ENCODE measurements around the gene TMEM240.

TMEM240 gene

GRCh38 chr1:1565340-1565739, 24.9 kb upstream of the TMEM240 start:
- Histone ChIP-seq H3K4ac (ENCODE audit: low read length) (no peak overlapping the region), H3K4me3 (ENCODE audit: low read length in 2 of 2) (no peak overlapping the region), H3K79me1 (ENCODE audit: low read depth, low read length) (peaks cover 24% of the 10 kb centered on the region), H2BK15ac (ENCODE audit: low read length) (no peak overlapping the region), H3K18ac (ENCODE audit: low read length) (no peak overlapping the region), H2AK5ac (ENCODE audit: low read depth, low read length) (no peak overlapping the region), H4K91ac (ENCODE audit: low read depth, low read length, poor library complexity) (no peak overlapping the region), H2AFZ (ENCODE audit: low read length) (no peak overlapping the region), H3K36me3 (replicated peaks in 1 of 2; ENCODE audit: control insufficient read depth in 2 of 2, insufficient read depth in 2 of 2, low read length in 2 of 2) (peaks cover 35 to 82% of the 10 kb centered on the region in 2 donors), H3K4me2 (ENCODE audit: insufficient read depth, low read length, poor library complexity, severe bottlenecking) (no peak overlapping the region), H3K23ac (ENCODE audit: low read depth, low read length, poor library complexity) (no peak overlapping the region), H2BK120ac (ENCODE audit: low read depth, low read length) (no peak overlapping the region), H3K27ac (replicated peaks; ENCODE audit: low read length) (no peak overlapping the region), H3K9me3 (replicated peaks in 1 of 2; ENCODE audit: control insufficient read depth in 2 of 2, insufficient read depth in 1 of 2, low read depth in 1 of 2, low read length in 2 of 2) (no peaks in the 10 kb centered on the region), H3K9ac (ENCODE audit: low read depth, low read length, poor library complexity) (no peak overlapping the region), H4K8ac (ENCODE audit: low read depth, low read length) (no peak overlapping the region), H3K14ac (ENCODE audit: low read length) (no peak overlapping the region), H3K27me3 (ENCODE audit: control insufficient read depth in 3 of 3, insufficient read depth in 3 of 3, low read depth in 1 of 3, low read length in 3 of 3) (no peaks in the 10 kb centered on the region), H3K4me1 (ENCODE audit: control insufficient read depth in 2 of 2, insufficient read depth in 1 of 2, low read depth in 1 of 2, low read length in 2 of 2) (no peaks in the 10 kb centered on the region), H2BK12ac (ENCODE audit: low read length) (no peak overlapping the region), H2BK5ac (ENCODE audit: low read length) (no peak overlapping the region)
- WGBS, 2 donors (ENCODE audit: extremely low coverage in 2 of 2, insufficient read length in 2 of 2, insufficient replicate concordance in 1 of 2), result no CpG with 5 or more reads among the region's 10 CpGs
- no peak for DNase-seq (ENCODE audit: low spot score)

- Histone ChIP-seq H3K14ac (ENCODE audit: low read length) (no peak overlapping the region), H2BK12ac (ENCODE audit: low read length) (no peak overlapping the region), H3K27me3 (ENCODE audit: control insufficient read depth in 3 of 3, insufficient read depth in 3 of 3, low read depth in 1 of 3, low read length in 3 of 3) (no peaks in the 10 kb centered on the region), H3K36me3 (replicated peaks in 1 of 2; ENCODE audit: control insufficient read depth in 2 of 2, insufficient read depth in 2 of 2, low read length in 2 of 2) (peaks cover 34 to 77% of the 10 kb centered on the region in 2 donors), H2AK5ac (ENCODE audit: low read depth, low read length) (no peak overlapping the region), H3K4ac (ENCODE audit: low read length) (no peak overlapping the region), H3K18ac (ENCODE audit: low read length) (no peak overlapping the region), H3K4me3 (ENCODE audit: low read length in 2 of 2) (no peak overlapping the region), H3K4me1 (ENCODE audit: control insufficient read depth in 2 of 2, insufficient read depth in 1 of 2, low read depth in 1 of 2, low read length in 2 of 2) (no peaks in the 10 kb centered on the region), H2AFZ (ENCODE audit: low read length) (no peak overlapping the region), H3K9me3 (replicated peaks in 1 of 2; ENCODE audit: control insufficient read depth in 2 of 2, insufficient read depth in 1 of 2, low read depth in 1 of 2, low read length in 2 of 2) (no peaks in the 10 kb centered on the region), H3K9ac (ENCODE audit: low read depth, low read length, poor library complexity) (peak overlapping the region; percentile 47), H3K4me2 (ENCODE audit: insufficient read depth, low read length, poor library complexity, severe bottlenecking) (no peak overlapping the region), H2BK15ac (ENCODE audit: low read length) (no peak overlapping the region), H3K23ac (ENCODE audit: low read depth, low read length, poor library complexity) (no peak overlapping the region), H4K91ac (ENCODE audit: low read depth, low read length, poor library complexity) (no peak overlapping the region), H2BK5ac (ENCODE audit: low read length) (no peak overlapping the region), H3K79me1 (ENCODE audit: low read depth, low read length) (peaks cover 24% of the 10 kb centered on the region), H3K27ac (replicated peaks; ENCODE audit: low read length) (no peak overlapping the region), H4K8ac (ENCODE audit: low read depth, low read length) (no peak overlapping the region), H2BK120ac (ENCODE audit: low read depth, low read length) (no peak overlapping the region)
- WGBS, 2 donors (ENCODE audit: extremely low coverage in 2 of 2, insufficient read length in 2 of 2, insufficient replicate concordance in 1 of 2), result no CpG with 5 or more reads among the region's 19 CpGs
- no peak for DNase-seq (ENCODE audit: low spot score)
Observed at GRCh38 chr1:1564268-1564667, 23.8 kb upstream of the TMEM240 start.

DNA sequence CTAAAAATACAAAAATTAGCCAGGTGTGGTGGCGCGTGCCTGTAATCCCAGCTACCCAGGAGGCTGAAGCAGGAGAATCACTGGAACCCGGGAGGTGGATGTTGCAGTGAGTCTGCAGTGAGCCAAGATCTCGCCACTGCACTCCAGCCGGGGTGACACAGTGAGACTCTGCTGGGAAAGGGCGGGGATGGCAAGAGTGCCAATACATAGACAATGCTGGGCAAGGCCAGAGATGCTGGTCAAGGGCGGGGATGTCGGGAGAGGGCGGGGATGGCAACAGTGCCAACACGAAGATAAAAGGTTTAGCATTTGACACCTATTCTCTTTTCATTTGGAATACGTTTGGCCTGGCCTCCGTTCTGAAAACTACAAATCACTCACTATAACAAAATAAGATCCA, 23.3 kb upstream of the TMEM240 start:
- Histone ChIP-seq H2BK5ac (ENCODE audit: low read length) (no peak overlapping the region), H3K9me3 (replicated peaks in 1 of 2; ENCODE audit: control insufficient read depth in 2 of 2, insufficient read depth in 1 of 2, low read depth in 1 of 2, low read length in 2 of 2) (no peaks in the 10 kb centered on the region), H3K4ac (ENCODE audit: low read length) (no peak overlapping the region), H3K4me2 (ENCODE audit: insufficient read depth, low read length, poor library complexity, severe bottlenecking) (no peak overlapping the region), H2BK12ac (ENCODE audit: low read length) (no peak overlapping the region), H3K36me3 (replicated peaks in 1 of 2; ENCODE audit: control insufficient read depth in 2 of 2, insufficient read depth in 2 of 2, low read length in 2 of 2) (peaks cover 32 to 75% of the 10 kb centered on the region in 2 donors), H3K79me1 (ENCODE audit: low read depth, low read length) (peaks cover 24% of the 10 kb centered on the region), H4K8ac (ENCODE audit: low read depth, low read length) (no peak overlapping the region), H2AK5ac (ENCODE audit: low read depth, low read length) (no peak overlapping the region), H3K23ac (ENCODE audit: low read depth, low read length, poor library complexity) (no peak overlapping the region), H2BK120ac (ENCODE audit: low read depth, low read length) (no peak overlapping the region), H3K27ac (replicated peaks; ENCODE audit: low read length) (no peak overlapping the region), H3K4me1 (ENCODE audit: control insufficient read depth in 2 of 2, insufficient read depth in 1 of 2, low read depth in 1 of 2, low read length in 2 of 2) (no peaks in the 10 kb centered on the region), H4K91ac (ENCODE audit: low read depth, low read length, poor library complexity) (no peak overlapping the region), H3K27me3 (ENCODE audit: control insufficient read depth in 3 of 3, insufficient read depth in 3 of 3, low read depth in 1 of 3, low read length in 3 of 3) (no peaks in the 10 kb centered on the region), H2AFZ (ENCODE audit: low read length) (no peak overlapping the region), H2BK15ac (ENCODE audit: low read length) (no peak overlapping the region), H3K14ac (ENCODE audit: low read length) (no peak overlapping the region), H3K4me3 (ENCODE audit: low read length in 2 of 2) (no peak overlapping the region), H3K9ac (ENCODE audit: low read depth, low read length, poor library complexity) (no peak overlapping the region), H3K18ac (ENCODE audit: low read length) (no peak overlapping the region)
- no peak for DNase-seq (ENCODE audit: low spot score)
- WGBS, 2 donors (ENCODE audit: extremely low coverage in 2 of 2, insufficient read length in 2 of 2, insufficient replicate concordance in 1 of 2), result no CpG with 5 or more reads among the region's 12 CpGs

DNA sequence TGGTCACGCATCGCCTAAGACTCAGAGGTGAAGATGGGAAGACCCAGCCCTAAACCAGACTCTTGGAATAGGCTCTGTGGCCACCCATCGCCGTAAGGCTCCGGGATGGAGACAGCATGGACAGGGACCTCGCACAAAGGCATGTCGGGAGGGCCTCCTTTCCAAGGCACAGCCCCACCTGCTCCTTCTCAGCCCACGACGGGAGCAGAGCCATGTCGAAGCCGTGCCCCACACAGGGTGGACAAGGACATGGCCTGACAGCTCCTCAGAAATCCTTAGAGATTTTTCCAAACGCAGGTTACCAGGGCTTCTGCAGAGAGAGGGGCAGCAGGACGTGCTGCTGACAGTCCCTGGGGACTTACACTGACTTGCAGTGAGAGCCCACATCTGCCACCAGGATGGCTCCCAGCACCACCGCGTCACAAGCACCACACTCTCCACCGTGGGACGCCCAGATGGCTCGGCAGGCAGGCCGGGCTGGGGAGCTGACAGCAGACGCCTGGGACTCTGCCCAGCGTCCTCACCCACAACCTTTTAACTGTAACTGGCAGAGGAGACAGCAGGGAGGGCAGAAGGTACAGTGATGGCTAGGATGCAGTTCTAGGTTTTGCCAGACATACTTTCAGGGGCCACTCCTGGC, 22.3 kb upstream of the TMEM240 start:
- Histone ChIP-seq H2AK5ac (ENCODE audit: low read depth, low read length) (no peak overlapping the region), H3K27me3 (ENCODE audit: control insufficient read depth in 3 of 3, insufficient read depth in 3 of 3, low read depth in 1 of 3, low read length in 3 of 3) (no peaks in the 10 kb centered on the region), H3K4me1 (ENCODE audit: control insufficient read depth in 2 of 2, insufficient read depth in 1 of 2, low read depth in 1 of 2, low read length in 2 of 2) (no peaks in the 10 kb centered on the region), H4K8ac (ENCODE audit: low read depth, low read length) (no peak overlapping the region), H2BK12ac (ENCODE audit: low read length) (no peak overlapping the region), H3K27ac (replicated peaks; ENCODE audit: low read length) (no peak overlapping the region), H2AFZ (ENCODE audit: low read length) (no peak overlapping the region), H3K18ac (ENCODE audit: low read length) (no peak overlapping the region), H3K36me3 (replicated peaks in 1 of 2; ENCODE audit: control insufficient read depth in 2 of 2, insufficient read depth in 2 of 2, low read length in 2 of 2) (peaks cover 32 to 75% of the 10 kb centered on the region in 2 donors), H3K79me1 (ENCODE audit: low read depth, low read length) (peaks cover 24% of the 10 kb centered on the region), H3K4me2 (ENCODE audit: insufficient read depth, low read length, poor library complexity, severe bottlenecking) (no peak overlapping the region), H3K4me3 (ENCODE audit: low read length in 2 of 2) (no peak overlapping the region), H3K9me3 (replicated peaks in 1 of 2; ENCODE audit: control insufficient read depth in 2 of 2, insufficient read depth in 1 of 2, low read depth in 1 of 2, low read length in 2 of 2) (no peaks in the 10 kb centered on the region), H2BK5ac (ENCODE audit: low read length) (no peak overlapping the region), H2BK120ac (ENCODE audit: low read depth, low read length) (no peak overlapping the region), H3K23ac (ENCODE audit: low read depth, low read length, poor library complexity) (no peak overlapping the region), H4K91ac (ENCODE audit: low read depth, low read length, poor library complexity) (no peak overlapping the region), H3K14ac (ENCODE audit: low read length) (no peak overlapping the region), H2BK15ac (ENCODE audit: low read length) (no peak overlapping the region), H3K4ac (ENCODE audit: low read length) (no peak overlapping the region), H3K9ac (ENCODE audit: low read depth, low read length, poor library complexity) (peak overlapping the region; percentile 16)
- WGBS, 2 donors (ENCODE audit: extremely low coverage in 2 of 2, insufficient read length in 2 of 2, insufficient replicate concordance in 1 of 2), result no CpG with 5 or more reads among the region's 21 CpGs
- DNase-seq (ENCODE audit: low spot score), result no peak
